WTC11 (cell line): ENCODE measurements around the gene SIGLEC1. TPM values are rescaled to one million over a fixed set of nuclear protein-coding genes. Genes with fewer than 3 reads are reported as not detected.

Experiments
- ATAC-seq: fragments of 200-7000 bp; cut with Tn5 transposase; 2 replicates; pipeline ENCODE4 v1.10.0; 2021; ENCODE audit warnings: mild to moderate bottlenecking, moderate library complexity
- CTCF ChIA-PET: fragments of 300-600 bp; sonication (Branson Sonifier 250); formaldehyde crosslinking; loops from one replicate; lab custom pipeline; 2021; ENCODE audit warnings: antibody characterized with exemption; lab: Charles Lee
- POLR2A ChIA-PET: fragments of 350-600 bp; sonication (Branson Sonifier 250); formaldehyde crosslinking; loops from one replicate; lab custom pipeline; 2021; ENCODE audit warnings: antibody characterized with exemption; lab: Charles Lee
- DNase-seq: peaks from one replicate; pipeline ENCODE4 v3.0.0; 2021; ENCODE audit warnings: low spot score
- H3K27ac Mint-ChIP-seq: 2 replicates; pipeline ENCODE4 v1.8.0; 2021; ENCODE audit warnings: mixed read lengths
- H3K27me3 Mint-ChIP-seq: 2 replicates; pipeline ENCODE4 v1.8.0; 2021; ENCODE audit warnings: low read depth, mild to moderate bottlenecking, moderate library complexity, mixed read lengths
- H3K36me3 Mint-ChIP-seq: 2 replicates; pipeline ENCODE4 v1.8.0; 2021; ENCODE audit warnings: mixed read lengths
- H3K4me1 Mint-ChIP-seq: 2 replicates; pipeline ENCODE4 v1.8.0; 2022; ENCODE audit warnings: mixed read lengths
- H3K4me3 Mint-ChIP-seq: 2 replicates; pipeline ENCODE4 v1.8.0; 2021; ENCODE audit warnings: mild to moderate bottlenecking, moderate library complexity, mixed read lengths
- H3K9me3 Mint-ChIP-seq: 2 replicates; pipeline ENCODE4 v1.8.0; 2021; ENCODE audit warnings: mixed read lengths
- AR ChIP-seq: fragments of 250-450 bp; sonication (Bioruptor Pico); IDR thresholded peaks from 2 replicates; pipeline ENCODE4 v1.9.0; 2021; ENCODE audit warnings: mild to moderate bottlenecking
- CBFB ChIP-seq: sonication (generic); formaldehyde crosslinking; IDR thresholded peaks from 2 replicates; pipeline ENCODE4 v1.8.1; 2022; ENCODE audit warnings: mild to moderate bottlenecking, low read depth, missing genetic modification reagents
- CREB1 ChIP-seq: sonication (generic); formaldehyde crosslinking; IDR thresholded peaks from 2 replicates; pipeline ENCODE4 v1.8.0; 2023; ENCODE audit warnings: mild to moderate bottlenecking, missing genetic modification reagents
- CTCF ChIP-seq: fragments of 200-600 bp; IDR thresholded peaks from 2 replicates; pipeline ENCODE4 v1.8.0; 2022; ENCODE audit warnings: antibody characterized with exemption
- E2F1 ChIP-seq: sonication (generic); formaldehyde crosslinking; IDR thresholded peaks from 2 replicates; pipeline ENCODE4 v1.8.0; 2022; ENCODE audit warnings: mild to moderate bottlenecking, missing genetic modification reagents
- FOXJ3 ChIP-seq: sonication (generic); formaldehyde crosslinking; IDR thresholded peaks from 2 replicates; pipeline ENCODE4 v1.9.0; 2021; ENCODE audit warnings: missing genetic modification reagents, mild to moderate bottlenecking, borderline replicate concordance
- FOXK1 ChIP-seq: sonication (generic); formaldehyde crosslinking; IDR thresholded peaks from 2 replicates; pipeline ENCODE4 v1.8.0; 2022; ENCODE audit warnings: mild to moderate bottlenecking, moderate library complexity, missing genetic modification reagents
- FOXP1 ChIP-seq: sonication (generic); formaldehyde crosslinking; IDR thresholded peaks from 2 replicates; pipeline ENCODE4 v1.8.0; 2022; ENCODE audit warnings: missing genetic modification reagents, mild to moderate bottlenecking, moderate library complexity, borderline replicate concordance
- GRHL2 ChIP-seq: fragments of 250-450 bp; sonication (Bioruptor Pico); IDR thresholded peaks from 2 replicates; pipeline ENCODE4 v1.8.0; 2022; ENCODE audit warnings: mild to moderate bottlenecking, moderate library complexity; ENCODE audit not compliant: insufficient replicate concordance, severe bottlenecking
- HMGXB4 ChIP-seq: sonication (generic); formaldehyde crosslinking; IDR thresholded peaks from 2 replicates; pipeline ENCODE4 v1.8.1; 2023; ENCODE audit warnings: mild to moderate bottlenecking, moderate library complexity, missing genetic modification reagents
- JAZF1 ChIP-seq: fragments of 250-450 bp; sonication (Bioruptor Pico); IDR thresholded peaks from 2 replicates; pipeline ENCODE4 v1.9.0; 2021; ENCODE audit warnings: moderate library complexity, mild to moderate bottlenecking, inconsistent platforms
- MXD4 ChIP-seq: fragments of 250-450 bp; sonication (Bioruptor Pico); IDR thresholded peaks from 2 replicates; pipeline ENCODE4 v1.8.0; 2021; ENCODE audit warnings: mild to moderate bottlenecking, moderate library complexity, borderline replicate concordance
- NR1H2 ChIP-seq: sonication (generic); formaldehyde crosslinking; IDR thresholded peaks from 2 replicates; pipeline ENCODE4 v1.9.0; 2021; ENCODE audit warnings: mild to moderate bottlenecking, moderate library complexity, missing genetic modification reagents
- NR2C2 ChIP-seq: sonication (generic); formaldehyde crosslinking; IDR thresholded peaks from 2 replicates; pipeline ENCODE4 v1.8.0; 2022; ENCODE audit warnings: mild to moderate bottlenecking, missing genetic modification reagents
- OVOL2 ChIP-seq: fragments of 250-450 bp; sonication (Bioruptor Pico); IDR thresholded peaks from 2 replicates; pipeline ENCODE4 v1.9.0; 2021; ENCODE audit warnings: mild to moderate bottlenecking, borderline replicate concordance
- RORB ChIP-seq: fragments of 250-450 bp; sonication (Bioruptor Pico); IDR thresholded peaks from 2 replicates; pipeline ENCODE4 v1.9.0; 2021; ENCODE audit warnings: mild to moderate bottlenecking
- TP53 ChIP-seq: sonication (generic); formaldehyde crosslinking; IDR thresholded peaks from 2 replicates; pipeline ENCODE4 v1.8.1; 2023; ENCODE audit warnings: mild to moderate bottlenecking, missing genetic modification reagents
- USF2 ChIP-seq: sonication (generic); formaldehyde crosslinking; IDR thresholded peaks from 2 replicates; pipeline ENCODE4 v1.8.1; 2023; ENCODE audit warnings: mild to moderate bottlenecking, missing genetic modification reagents, moderate library complexity
- ZBTB21 ChIP-seq: sonication (generic); formaldehyde crosslinking; IDR thresholded peaks from 2 replicates; pipeline ENCODE4 v1.8.1; 2023; ENCODE audit warnings: mild to moderate bottlenecking, missing genetic modification reagents, borderline replicate concordance
- ZNF317 ChIP-seq: sonication (generic); formaldehyde crosslinking; IDR thresholded peaks from 2 replicates; pipeline ENCODE4 v1.8.1; 2023; ENCODE audit warnings: low read depth, mild to moderate bottlenecking, moderate library complexity, missing genetic modification reagents, borderline replicate concordance
- ZNF396 ChIP-seq: fragments of 250-450 bp; sonication (Bioruptor Pico); IDR thresholded peaks from 2 replicates; pipeline ENCODE4 v1.8.0; 2021; ENCODE audit warnings: mild to moderate bottlenecking, moderate library complexity, borderline replicate concordance
- ZNF423 ChIP-seq: fragments of 250-450 bp; sonication (Bioruptor Pico); IDR thresholded peaks from 2 replicates; pipeline ENCODE4 v2.1.2; 2022; ENCODE audit warnings: mild to moderate bottlenecking, moderate library complexity
- total RNA-seq: library from RNA; stranded (reverse); gene quantifications from 3 replicates; pipeline ENCODE4 v1.2.3, GENCODE V29; 2021

The SIGLEC1 gene
- total RNA-seq, 1 experiment from 2014 or later, result 0.04 TPM

- TF ChIP-seq E2F1 (CRISPR knock-in tag) (no peak), FOXJ3 (CRISPR knock-in tag) (no peak), ZNF317 (no peak), HMGXB4 (CRISPR knock-in tag) (peak; percentile 85), NR2C2 (CRISPR knock-in tag) (no peak), OVOL2 (no peak), RORB (CRISPR knock-in tag) (no peak), JAZF1 (no peak)
These were observed 39.7 kb downstream of the SIGLEC1 start (continued) for GRCh38 chr20:3672547-3673171.

GRCh38 chr20:3671986-3672546 is 40.3 kb downstream of the SIGLEC1 start:
- no peak for TF ChIP-seq JAZF1
- no peak for TF ChIP-seq GRHL2 (CRISPR knock-in tag)
- no peak for TF ChIP-seq ZNF396 (CRISPR knock-in tag)
- TF ChIP-seq CREB1, result no peak
- TF ChIP-seq NR1H2 (CRISPR knock-in tag), result no peak
- TF ChIP-seq CBFB (CRISPR knock-in tag), result no peak
- 0 out of 2 replicates have a peak, but pooled peaks have one; percentile 66 for TF ChIP-seq TP53 (CRISPR knock-in tag)
- no peak for TF ChIP-seq ZNF317
- no peak for TF ChIP-seq MXD4 (CRISPR knock-in tag)
- no peak for TF ChIP-seq ZBTB21 (CRISPR knock-in tag)
- TF ChIP-seq AR (CRISPR knock-in tag), result no peak
- TF ChIP-seq FOXK1 (CRISPR knock-in tag), result no peak
- no peak for TF ChIP-seq ZNF423 (CRISPR knock-in tag)
- TF ChIP-seq USF2 (CRISPR knock-in tag), result no peak
- TF ChIP-seq CTCF, result no peak
- peak; percentile 28; the same call in 1 of the 2 replicates for TF ChIP-seq FOXP1 (CRISPR knock-in tag)
- DNase-seq (no peak), ATAC-seq (peak; percentile 2)
- Mint-ChIP-seq H3K4me3 (peak overlapping the region; percentile 60), H3K9me3 (no peaks in the 10 kb centered on the region), H3K27me3 (peaks cover 40% of the 10 kb centered on the region), H3K36me3 (no peaks in the 10 kb centered on the region), H3K4me1 (peaks cover 26% of the 10 kb centered on the region), H3K27ac (no peak overlapping the region)
- CTCF ChIA-PET, result interaction anchor here (0.6 to 6.4 kb wide), 10 partner anchors 9 to 109 kb away, joined by 3 to 56 read pairs (median 8); partner anchors contain the start of genes ADAM33, ADISSP, GFRA4 and SIGLEC1
- POLR2A ChIA-PET, result no interaction called here
